GM12891 (cell line): ENCODE results near the gene NR2F1-AS1.

Source experiments
- DNase-seq: peaks from one replicate; pipeline ENCODE4 v3.0.0; 2011; ENCODE audit warnings: low spot score; ENCODE audit not compliant: insufficient read length
- FAIRE-seq: peaks from 2 replicates; lab custom pipeline; 2011; peaks lifted over from hg19 to GRCh38; lab: Jason Lieb, UNC
- PAX5 ChIP-seq: IDR thresholded peaks from 2 replicates; pipeline ENCODE4 v1.6.1; 2011; ENCODE audit warnings: low read length, moderate library complexity, mild to moderate bottlenecking; ENCODE audit not compliant: insufficient read depth, severe bottlenecking
- POLR2A ChIP-seq: IDR thresholded peaks from 2 replicates; pipeline ENCODE4 v1.6.1; 2011; ENCODE audit warnings: low read depth, low read length, control low read depth
- POLR2AphosphoS5 ChIP-seq: IDR thresholded peaks from 2 replicates; pipeline ENCODE4 v1.6.1; 2011; ENCODE audit warnings: low read depth, low read length, control low read depth
- POU2F2 ChIP-seq: IDR thresholded peaks from 2 replicates; pipeline ENCODE4 v1.6.1; 2011; ENCODE audit warnings: low read depth, mild to moderate bottlenecking, control low read depth, low read length, moderate library complexity
- SPI1 ChIP-seq: IDR thresholded peaks from 2 replicates; pipeline ENCODE4 v1.6.1; 2011; ENCODE audit warnings: low read depth, low read length, control low read depth
- TAF1 ChIP-seq: IDR thresholded peaks from 2 replicates; pipeline ENCODE4 v1.6.1; 2011; ENCODE audit warnings: low read depth, low read length, control low read depth

NR2F1-AS1 gene

DNA sequence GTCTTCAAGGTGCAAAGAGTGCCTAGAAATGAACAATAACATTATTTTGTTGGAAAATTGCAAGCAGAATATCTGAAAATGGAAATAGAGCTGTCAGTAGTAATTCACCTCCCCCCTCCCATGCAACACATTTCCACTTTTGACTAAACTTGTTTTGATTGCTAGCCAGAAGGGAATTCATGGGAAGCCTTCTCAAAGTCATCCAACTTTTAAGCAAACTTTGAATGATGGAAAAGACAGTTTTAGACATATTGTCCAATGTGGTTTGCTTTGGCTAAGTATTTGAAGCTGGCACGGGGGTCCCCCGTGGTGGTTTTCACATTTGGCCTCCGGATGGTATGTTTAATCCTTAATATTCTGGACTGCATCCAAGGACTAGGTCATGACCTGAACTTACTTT is 9.5 kb upstream of the NR2F1-AS1 start:
- no peak for TF ChIP-seq POLR2A
- TF ChIP-seq TAF1: no peak
- TF ChIP-seq POU2F2: no peak
- TF ChIP-seq POLR2AphosphoS5: no peak
- TF ChIP-seq SPI1: no peak
- TF ChIP-seq PAX5: no peak
- no peak for FAIRE-seq

DNA sequence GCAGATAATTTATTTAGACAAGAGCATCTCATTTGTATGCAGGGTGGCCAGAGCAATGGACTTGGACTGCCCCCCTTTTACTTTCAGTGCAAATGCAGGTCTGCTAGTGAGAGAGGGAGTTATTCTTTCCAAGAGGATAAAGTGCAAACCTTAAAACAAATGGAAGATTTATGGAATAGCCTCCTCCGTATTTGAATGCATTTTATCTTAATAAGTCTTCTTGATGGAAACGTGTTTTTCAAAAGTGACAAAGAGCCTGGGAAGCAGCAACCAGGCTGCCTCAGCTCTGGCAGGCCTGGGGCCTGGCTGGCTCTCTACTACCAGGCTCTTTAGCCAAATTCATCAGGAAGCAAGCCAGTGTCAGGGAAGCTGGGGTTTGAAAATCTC is 8.8 kb upstream of the NR2F1-AS1 start:
- DNase-seq (no peak), FAIRE-seq (no peak)
- no peak for TF ChIP-seq TAF1
- no peak for TF ChIP-seq POU2F2
- TF ChIP-seq SPI1: no peak
- TF ChIP-seq POLR2AphosphoS5: no peak
- TF ChIP-seq PAX5: no peak
- TF ChIP-seq POLR2A: no peak

More for the DNA sequence above, 9.5 kb upstream of the NR2F1-AS1 start:
- no peak for DNase-seq

DNA sequence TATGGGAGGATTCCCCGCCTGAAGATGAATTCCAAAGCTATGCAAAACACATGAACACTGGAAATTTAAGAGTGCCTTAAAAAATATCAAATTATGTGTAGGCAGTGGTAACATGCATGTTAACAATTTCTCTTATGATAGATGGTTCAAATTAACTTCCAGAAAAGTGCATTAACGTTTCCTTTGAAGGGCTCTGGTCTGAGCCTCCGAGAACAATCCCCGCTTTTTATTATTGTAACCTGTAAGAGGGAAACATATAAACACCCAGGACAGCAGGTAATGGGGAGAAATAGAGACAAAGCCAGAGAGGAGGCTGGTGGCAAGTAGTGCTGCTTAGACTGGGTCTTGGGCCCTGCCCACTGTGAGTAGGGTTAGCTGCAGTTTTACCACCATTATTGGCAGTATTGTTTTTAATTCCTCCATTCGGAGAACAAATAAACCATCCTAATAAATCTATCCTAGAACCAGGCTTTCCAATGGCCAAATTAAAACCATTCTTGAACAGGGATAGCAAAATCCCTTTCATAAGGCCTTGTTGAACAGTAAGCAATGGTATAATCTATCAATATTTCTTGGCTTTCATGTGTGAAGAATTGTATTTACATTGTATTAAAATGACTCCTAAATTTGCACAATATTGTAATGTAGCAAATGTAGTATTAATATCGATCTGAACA is 8.3 kb upstream of the NR2F1-AS1 start:
- FAIRE-seq (no peak), DNase-seq (no peak)
- TF ChIP-seq TAF1 (no peak), SPI1 (no peak), POLR2AphosphoS5 (no peak), POU2F2 (no peak), POLR2A (no peak), PAX5 (no peak)

DNA sequence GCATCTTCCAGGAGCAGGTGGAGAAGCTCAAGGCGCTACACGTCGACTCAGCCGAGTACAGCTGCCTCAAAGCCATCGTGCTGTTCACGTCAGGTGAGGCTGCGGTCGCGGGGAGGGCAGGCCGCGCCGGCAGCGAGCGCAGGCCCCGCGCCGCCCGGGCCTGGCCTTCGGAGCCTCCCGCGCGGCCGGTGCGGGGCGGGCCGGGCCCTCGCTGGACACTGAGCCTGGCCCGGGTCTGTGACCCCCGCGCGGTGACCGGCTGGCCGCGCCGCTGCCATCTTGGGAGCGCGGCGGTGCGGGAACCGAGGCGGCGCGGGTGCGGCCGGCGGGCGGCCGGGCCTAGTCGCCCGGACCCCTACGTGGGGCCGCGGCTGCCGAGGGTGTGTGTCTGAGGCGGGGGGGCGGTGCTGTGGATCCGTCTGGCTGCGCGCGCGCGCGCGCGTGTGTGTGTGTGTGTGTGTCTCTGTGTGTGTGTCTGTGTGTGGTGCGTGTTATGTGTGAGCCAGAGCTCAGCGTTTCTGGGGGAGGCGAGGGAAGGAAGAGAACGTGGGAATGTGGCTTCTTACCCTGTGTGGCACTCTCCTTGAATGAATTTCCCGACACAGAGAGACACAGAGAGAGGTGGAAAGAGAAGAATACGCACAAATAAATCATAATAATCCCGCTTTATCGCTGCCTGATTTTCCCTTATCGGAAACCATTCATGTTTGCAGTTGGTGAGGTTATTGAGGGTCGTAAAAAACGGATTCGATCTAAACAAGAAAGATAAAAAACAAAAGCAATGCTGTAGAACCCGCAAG is 7.5 kb upstream of the NR2F1-AS1 start:
- TF ChIP-seq TAF1: no peak
- TF ChIP-seq POLR2AphosphoS5: no peak
- no peak for TF ChIP-seq SPI1
- no peak for TF ChIP-seq POLR2A
- TF ChIP-seq PAX5: no peak
- no peak for TF ChIP-seq POU2F2
- no peak for FAIRE-seq
- no peak for DNase-seq

DNA sequence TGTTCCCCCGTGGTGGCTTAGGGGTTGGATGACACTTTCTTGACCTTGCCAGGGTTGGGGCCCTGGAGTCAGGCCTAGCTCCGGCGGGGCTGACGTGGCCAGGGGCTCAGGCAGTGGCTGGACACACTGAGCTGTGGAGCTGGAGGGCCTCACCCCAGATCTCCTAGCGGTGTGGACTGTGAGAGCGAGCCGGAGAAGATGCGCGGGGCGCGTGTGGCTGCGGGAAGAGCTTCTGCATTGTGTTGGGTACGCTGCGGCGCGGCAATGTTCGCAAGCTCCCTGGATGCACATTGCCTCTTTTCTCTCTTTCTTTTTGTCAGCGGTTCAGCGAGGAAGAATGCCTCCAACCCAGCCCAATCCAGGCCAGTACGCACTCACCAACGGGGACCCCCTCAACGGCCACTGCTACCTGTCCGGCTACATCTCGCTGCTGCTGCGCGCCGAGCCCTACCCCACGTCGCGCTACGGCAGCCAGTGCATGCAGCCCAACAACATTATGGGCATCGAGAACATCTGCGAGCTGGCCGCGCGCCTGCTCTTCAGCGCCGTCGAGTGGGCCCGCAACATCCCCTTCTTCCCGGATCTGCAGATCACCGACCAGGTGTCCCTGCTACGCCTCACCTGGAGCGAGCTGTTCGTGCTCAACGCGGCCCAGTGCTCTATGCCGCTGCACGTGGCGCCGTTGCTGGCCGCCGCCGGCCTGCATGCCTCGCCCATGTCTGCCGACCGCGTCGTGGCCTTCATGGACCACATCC is 6.8 kb upstream of the NR2F1-AS1 start:
- DNase-seq (no peak), FAIRE-seq (no peak)
- TF ChIP-seq SPI1 (no peak), TAF1 (no peak), POU2F2 (no peak), POLR2AphosphoS5 (no peak), PAX5 (no peak), POLR2A (no peak)

DNA sequence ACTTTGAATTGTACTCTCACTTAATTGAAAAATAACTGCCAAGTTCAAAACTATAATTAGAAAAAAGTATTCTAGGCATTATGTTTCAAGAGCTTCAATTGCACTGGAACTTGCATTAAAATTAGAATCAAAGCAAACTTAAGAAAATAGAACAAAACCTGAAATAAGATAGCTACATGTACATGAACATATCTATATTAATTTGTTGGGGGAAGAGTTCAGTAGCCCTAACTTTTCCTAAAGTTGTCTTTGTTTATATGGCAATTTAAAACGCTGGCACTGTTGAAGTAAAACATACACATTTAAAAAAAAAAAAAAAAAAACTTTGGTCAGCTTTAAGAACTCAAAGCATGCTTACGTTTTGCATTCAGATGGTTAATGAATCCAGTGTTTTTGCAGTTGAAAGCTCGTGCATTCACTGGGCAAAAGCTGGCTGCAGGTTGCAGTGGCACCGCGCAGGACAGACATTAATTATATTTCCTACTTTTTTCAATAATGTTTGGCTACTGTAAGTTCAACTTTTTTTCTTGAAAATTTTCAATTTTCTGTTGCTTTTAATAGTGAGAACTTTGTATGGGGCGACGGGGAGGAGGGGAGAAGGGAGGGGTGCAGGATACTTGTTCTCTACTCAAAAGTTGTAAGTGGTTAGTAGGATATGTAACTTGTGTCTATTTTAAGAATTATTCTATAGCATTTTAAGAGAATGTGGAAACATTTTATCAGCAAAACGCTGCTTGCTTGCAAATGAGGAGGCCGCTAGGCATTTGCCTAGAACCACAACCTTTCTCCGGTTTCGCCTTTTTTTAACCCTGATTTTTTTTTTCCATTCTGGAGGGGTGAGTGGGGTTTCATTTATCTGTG is 5.9 kb upstream of the NR2F1-AS1 start:
- TF ChIP-seq PAX5 (no peak), TAF1 (no peak)
- DNase-seq (no peak), FAIRE-seq (no peak)

DNA sequence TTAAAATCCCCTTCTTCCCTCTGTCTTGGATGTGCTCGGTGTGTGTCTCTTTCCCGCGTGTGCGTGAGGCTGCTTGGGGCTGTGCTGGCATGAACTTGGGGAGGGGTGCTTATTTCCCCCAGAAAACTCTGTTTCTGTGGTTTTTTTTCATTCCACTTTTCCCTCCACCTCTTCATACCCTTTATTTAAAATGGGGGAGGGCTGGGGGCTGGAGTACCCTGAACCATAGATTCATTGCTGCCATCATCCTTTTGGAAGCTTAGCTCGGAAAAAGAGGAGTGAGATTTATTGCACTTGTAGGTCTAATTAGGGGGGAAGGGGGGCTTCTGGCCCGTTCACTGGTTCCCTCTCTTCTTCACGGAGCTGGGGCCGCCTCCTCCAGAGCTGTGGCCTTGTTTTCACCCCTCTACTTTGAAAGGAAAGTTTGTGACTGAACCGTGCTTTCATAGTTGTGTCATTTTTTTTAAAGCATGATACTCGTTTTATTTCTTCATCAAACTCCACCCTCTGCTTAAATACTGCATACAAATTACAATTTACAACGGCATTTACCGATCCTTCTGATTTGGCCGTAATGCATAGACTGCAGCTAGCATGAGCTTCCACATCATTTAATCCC is 4.9 kb upstream of the NR2F1-AS1 start:
- no peak for TF ChIP-seq TAF1
- no peak for TF ChIP-seq POLR2A
- DNase-seq: no peak
- FAIRE-seq: no peak

DNA sequence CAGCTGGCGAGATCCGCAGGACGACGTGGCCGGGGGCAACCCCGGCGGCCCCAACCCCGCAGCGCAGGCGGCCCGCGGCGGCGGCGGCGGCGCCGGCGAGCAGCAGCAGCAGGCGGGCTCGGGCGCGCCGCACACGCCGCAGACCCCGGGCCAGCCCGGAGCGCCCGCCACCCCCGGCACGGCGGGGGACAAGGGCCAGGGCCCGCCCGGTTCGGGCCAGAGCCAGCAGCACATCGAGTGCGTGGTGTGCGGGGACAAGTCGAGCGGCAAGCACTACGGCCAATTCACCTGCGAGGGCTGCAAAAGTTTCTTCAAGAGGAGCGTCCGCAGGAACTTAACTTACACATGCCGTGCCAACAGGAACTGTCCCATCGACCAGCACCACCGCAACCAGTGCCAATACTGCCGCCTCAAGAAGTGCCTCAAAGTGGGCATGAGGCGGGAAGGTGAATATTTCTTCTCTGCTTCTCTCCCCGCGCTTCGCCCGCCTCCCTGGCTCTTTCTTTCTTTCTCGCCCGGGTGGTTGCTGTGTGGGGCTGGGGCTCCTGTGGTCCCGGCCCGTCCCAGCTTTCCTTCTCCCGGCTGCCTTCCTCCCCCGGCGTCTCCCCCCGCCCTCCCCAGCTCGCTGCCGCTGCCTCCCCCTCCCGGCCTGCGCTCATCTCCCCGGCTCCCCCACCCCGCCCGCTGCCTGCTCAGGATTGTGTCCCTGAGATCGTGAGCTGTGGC is 4.2 kb upstream of the NR2F1-AS1 start:
- TF ChIP-seq POLR2AphosphoS5 (no peak), SPI1 (no peak), TAF1 (no peak), POU2F2 (no peak), PAX5 (no peak), POLR2A (no peak)
- DNase-seq (no peak), FAIRE-seq (no peak)

DNA sequence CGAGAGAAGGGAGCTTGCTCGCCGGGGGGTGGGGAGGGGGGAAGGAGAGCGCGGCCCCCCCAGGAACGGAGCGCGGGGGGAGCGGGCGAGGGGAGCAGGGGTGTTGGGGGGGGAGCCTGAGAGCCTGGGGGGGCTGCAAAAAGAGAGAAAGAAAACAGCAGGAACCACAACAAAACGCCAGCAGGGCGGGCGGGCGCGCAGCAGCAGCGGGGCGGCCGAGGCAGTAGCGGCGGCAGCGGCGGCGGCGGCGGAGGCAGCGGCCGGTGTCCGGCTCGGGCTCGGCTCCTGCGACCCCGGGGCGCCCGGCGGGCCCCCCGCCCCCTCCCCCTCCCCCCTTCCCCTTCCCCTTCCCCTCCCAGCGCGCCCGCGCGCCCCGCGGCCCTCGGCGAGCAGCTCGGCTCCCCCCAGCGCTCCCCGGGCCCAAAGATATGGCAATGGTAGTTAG is 3.6 kb upstream of the NR2F1-AS1 start:
- FAIRE-seq (no peak), DNase-seq (no peak)
- TF ChIP-seq POLR2A (no peak), POU2F2 (no peak), TAF1 (no peak), SPI1 (no peak), PAX5 (no peak), POLR2AphosphoS5 (no peak)
